Activated naive CD4-positive, alpha-beta T cell treated with Interleukin-2 at 50 U/mL for 16 hours (primary cell): ENCODE data around the gene CENPX.
A peak's percentile ranks its signal among the peaks of the same experiment; 100 is the strongest.

Experiments used
- DNase-seq: peaks from one replicate; pipeline ENCODE4 v3.0.0-alpha.2; 2020

The CENPX gene

DNA sequence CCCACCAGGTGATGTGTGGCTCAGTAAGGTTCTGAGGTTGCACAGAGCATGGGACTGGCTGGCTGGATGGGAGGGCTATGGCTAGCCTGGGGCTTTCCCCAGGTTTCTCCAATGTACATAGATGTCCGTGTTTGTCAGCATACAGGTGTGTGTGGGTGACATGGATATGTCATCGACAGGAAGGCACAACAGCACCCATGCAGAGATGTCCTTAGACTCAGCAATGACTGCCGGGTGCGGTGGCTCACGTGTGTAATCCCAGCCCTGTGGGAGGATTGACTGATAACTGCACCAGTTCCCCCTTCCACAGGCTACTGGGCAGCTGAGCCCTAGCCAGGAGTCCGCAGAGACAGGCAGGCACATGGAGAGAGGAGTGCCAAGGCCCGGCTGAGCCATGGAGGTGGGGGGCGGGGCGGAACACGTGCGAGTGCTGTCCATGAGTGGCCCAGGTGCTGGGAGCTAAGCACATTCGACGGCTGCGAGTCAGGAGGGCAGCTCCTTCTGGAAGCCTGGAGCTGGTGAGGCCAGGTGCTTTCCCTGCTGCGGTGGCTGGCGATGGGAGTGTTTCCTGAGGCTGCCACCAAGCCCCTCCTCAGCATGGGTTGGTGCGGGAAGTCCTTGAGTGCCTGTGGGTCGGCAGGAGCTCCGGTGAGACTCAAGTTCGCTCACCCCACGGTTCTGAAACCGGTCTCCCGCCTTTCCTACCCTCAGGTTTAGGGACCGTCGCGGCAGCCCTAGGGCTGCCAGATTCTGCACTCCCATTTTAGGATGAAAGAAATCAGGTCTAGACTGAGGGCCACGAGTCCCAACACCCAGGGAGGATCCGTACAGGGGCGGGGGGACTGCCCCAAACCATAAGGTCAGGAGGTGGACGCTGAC is 46.1 kb downstream of the CENPX start:
- peak; percentile 37 for DNase-seq

GRCh38 chr17:81973432-81973831 is 49.2 kb downstream of the CENPX start:
- no peak for DNase-seq

DNA sequence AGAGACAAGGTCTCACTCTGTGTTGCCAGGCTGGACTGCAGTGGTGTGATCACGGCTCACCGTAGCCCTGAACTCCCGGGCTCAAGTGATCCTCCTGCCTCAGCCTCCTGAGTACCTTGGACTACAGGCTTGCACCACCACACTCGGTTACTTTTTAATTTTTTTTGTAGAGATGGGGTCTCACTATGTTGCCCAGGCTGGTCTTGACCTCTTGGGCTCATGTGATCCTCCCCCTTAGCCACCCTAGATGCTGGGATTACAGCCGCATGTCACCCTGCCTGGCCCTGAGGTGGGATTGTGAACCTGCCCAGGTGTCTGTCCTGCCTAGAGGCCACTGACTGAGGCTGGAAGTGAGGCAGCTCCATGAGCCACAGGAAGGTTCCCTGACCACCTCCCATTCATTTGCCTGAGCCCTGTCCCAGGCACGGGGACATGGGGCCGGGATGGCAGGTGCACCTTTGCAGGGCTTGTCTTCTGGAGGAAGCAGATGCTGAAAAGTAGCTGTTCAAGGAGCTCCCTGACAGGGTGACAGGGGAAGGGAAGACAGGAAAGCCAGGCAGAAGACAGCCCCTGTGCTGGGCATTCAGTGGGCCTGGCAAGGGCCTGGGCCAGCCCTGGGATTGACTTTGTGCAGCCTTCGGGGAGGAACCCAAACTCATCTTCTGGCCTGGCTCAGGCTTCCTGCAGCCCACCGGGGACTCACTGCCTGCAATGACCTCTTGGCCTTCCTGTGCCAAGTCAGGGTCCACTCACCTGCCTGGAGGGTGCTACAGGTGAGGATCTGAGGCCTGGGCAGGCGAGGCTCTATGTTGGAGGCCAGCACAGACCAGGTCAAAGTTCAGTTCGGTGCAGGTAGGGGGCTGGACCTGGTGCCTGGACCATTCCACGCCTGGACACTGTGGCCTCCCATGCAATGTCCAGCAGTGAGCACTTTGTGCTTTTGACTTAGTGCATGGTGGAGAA is 53.5 kb downstream of the CENPX start:
- no peak for DNase-seq
